BLaER1 (cell line): ENCODE data around the gene FOXI1.

ENCODE experiments used
- H3K27ac ChIP-seq: shearing (Covaris generic); formaldehyde crosslinking; 2 replicates; pipeline ENCODE4 v1.8.1; 2022
- H3K27me3 ChIP-seq: shearing (Covaris generic); formaldehyde crosslinking; 2 replicates; pipeline ENCODE4 v1.8.1; 2022
- H3K36me3 ChIP-seq: shearing (Covaris generic); formaldehyde crosslinking; 2 replicates; pipeline ENCODE4 v1.8.1; 2022
- H3K4me1 ChIP-seq: shearing (Covaris generic); formaldehyde crosslinking; 2 replicates; pipeline ENCODE4 v1.8.1; 2022
- H3K4me2 ChIP-seq: shearing (Covaris generic); formaldehyde crosslinking; 2 replicates; pipeline ENCODE4 v1.8.1; 2022
- H3K4me3 ChIP-seq: shearing (Covaris generic); formaldehyde crosslinking; 2 replicates; pipeline ENCODE4 v1.8.1; 2022
- H3K9ac ChIP-seq: shearing (Covaris generic); formaldehyde crosslinking; 2 replicates; pipeline ENCODE4 v1.8.1; 2022
- H3K9me3 ChIP-seq: shearing (Covaris generic); formaldehyde crosslinking; 2 replicates; pipeline ENCODE4 v1.8.1; 2022
- H4K20me1 ChIP-seq: shearing (Covaris generic); formaldehyde crosslinking; 2 replicates; pipeline ENCODE4 v1.8.1; 2022
- Cebpa-rat ChIP-seq: shearing (Covaris generic); IDR thresholded peaks from 2 replicates; pipeline ENCODE4 v1.8.1; 2022

FOXI1 gene

DNA sequence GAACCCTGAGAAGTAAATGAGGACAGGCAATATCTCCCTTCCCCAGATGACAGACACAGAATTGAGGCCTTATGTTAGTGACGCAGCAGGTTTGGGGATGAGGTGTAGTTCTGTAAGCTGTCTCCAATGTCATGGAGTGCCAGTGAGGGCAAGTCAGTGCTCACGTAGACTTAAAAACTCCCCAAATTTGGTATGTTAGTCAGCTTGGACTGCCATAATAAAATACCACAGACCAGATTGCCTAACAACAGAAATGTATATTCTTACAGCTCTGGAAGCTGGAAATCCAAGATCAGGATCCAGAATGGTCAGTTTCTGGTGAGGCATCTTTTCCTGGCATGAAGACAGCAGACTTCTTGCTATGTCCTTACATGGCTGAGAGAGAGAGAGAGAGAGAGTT lies 14.9 kb downstream of the FOXI1 start:
- no peak for TF ChIP-seq Cebpa-rat
- H3K9ac ChIP-seq, result no peak overlapping the region
- no peaks in the 10 kb centered on the region for H3K4me1 ChIP-seq
- no peak overlapping the region for H3K4me3 ChIP-seq
- no peaks in the 10 kb centered on the region for H4K20me1 ChIP-seq
- no peaks in the 10 kb centered on the region for H3K27me3 ChIP-seq
- H3K27ac ChIP-seq, result no peak overlapping the region
- H3K9me3 ChIP-seq, result peaks cover 11% of the 10 kb centered on the region
- no peaks in the 10 kb centered on the region for H3K36me3 ChIP-seq
- H3K4me2 ChIP-seq, result no peak overlapping the region

- Histone ChIP-seq H3K27ac (no peak overlapping the region), H4K20me1 (no peaks in the 10 kb centered on the region), H3K4me2 (no peak overlapping the region), H3K36me3 (no peaks in the 10 kb centered on the region), H3K27me3 (no peaks in the 10 kb centered on the region), H3K9me3 (peaks cover 18% of the 10 kb centered on the region), H3K4me3 (no peak overlapping the region), H3K4me1 (no peaks in the 10 kb centered on the region), H3K9ac (no peak overlapping the region)
- no peak for TF ChIP-seq Cebpa-rat
Observed at GRCh38 chr5:170121321-170121720, 15.6 kb downstream of the FOXI1 start.

GRCh38 chr5:170126061-170126460 lies 20.4 kb downstream of the FOXI1 start:
- H3K27me3 ChIP-seq, result no peaks in the 10 kb centered on the region
- H3K27ac ChIP-seq, result no peak overlapping the region
- no peaks in the 10 kb centered on the region for H3K4me1 ChIP-seq
- H3K9me3 ChIP-seq, result peaks cover 32% of the 10 kb centered on the region
- H3K36me3 ChIP-seq, result no peaks in the 10 kb centered on the region
- no peak overlapping the region for H3K4me3 ChIP-seq
- no peak for TF ChIP-seq Cebpa-rat
- H3K4me2 ChIP-seq, result no peak overlapping the region
- H4K20me1 ChIP-seq, result no peaks in the 10 kb centered on the region
- no peak overlapping the region for H3K9ac ChIP-seq

DNA sequence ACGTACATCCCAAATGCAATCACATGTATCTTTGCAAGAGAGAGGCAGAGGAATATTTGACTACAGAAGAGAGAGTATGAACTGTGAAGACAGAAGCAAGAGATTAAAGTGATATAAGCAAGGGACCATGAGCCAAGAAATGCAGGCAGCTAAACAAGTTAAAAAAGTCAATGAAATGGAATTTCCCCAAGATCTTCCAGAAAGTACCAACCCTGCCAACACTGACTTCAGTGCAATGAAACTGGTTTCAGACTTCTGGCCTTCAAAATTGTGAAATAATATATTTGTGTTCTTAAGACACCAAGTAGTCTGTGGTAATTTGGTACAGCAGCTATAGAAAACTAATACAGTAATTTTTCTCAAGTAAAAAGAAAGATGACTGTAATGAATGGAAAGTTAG lies 20.9 kb downstream of the FOXI1 start:
- Histone ChIP-seq H3K27me3 (no peaks in the 10 kb centered on the region), H3K4me1 (no peaks in the 10 kb centered on the region), H3K4me3 (no peak overlapping the region), H3K27ac (no peak overlapping the region), H3K9ac (no peak overlapping the region), H3K4me2 (no peak overlapping the region), H3K36me3 (no peaks in the 10 kb centered on the region), H4K20me1 (no peaks in the 10 kb centered on the region), H3K9me3 (peaks cover 32% of the 10 kb centered on the region)
- no peak for TF ChIP-seq Cebpa-rat

- no peaks in the 10 kb centered on the region for H3K27me3 ChIP-seq
- peaks cover 7% of the 10 kb centered on the region for H3K4me1 ChIP-seq
- no peak overlapping the region for H3K4me3 ChIP-seq
- H3K9me3 ChIP-seq, result peaks cover 14% of the 10 kb centered on the region
- no peak for TF ChIP-seq Cebpa-rat
- no peak overlapping the region for H3K27ac ChIP-seq
- no peaks in the 10 kb centered on the region for H4K20me1 ChIP-seq
- no peak overlapping the region for H3K9ac ChIP-seq
- H3K36me3 ChIP-seq, result no peaks in the 10 kb centered on the region
- H3K4me2 ChIP-seq, result no peak overlapping the region
Observed at GRCh38 chr5:170131235-170131634, 25.5 kb downstream of the FOXI1 start.

DNA sequence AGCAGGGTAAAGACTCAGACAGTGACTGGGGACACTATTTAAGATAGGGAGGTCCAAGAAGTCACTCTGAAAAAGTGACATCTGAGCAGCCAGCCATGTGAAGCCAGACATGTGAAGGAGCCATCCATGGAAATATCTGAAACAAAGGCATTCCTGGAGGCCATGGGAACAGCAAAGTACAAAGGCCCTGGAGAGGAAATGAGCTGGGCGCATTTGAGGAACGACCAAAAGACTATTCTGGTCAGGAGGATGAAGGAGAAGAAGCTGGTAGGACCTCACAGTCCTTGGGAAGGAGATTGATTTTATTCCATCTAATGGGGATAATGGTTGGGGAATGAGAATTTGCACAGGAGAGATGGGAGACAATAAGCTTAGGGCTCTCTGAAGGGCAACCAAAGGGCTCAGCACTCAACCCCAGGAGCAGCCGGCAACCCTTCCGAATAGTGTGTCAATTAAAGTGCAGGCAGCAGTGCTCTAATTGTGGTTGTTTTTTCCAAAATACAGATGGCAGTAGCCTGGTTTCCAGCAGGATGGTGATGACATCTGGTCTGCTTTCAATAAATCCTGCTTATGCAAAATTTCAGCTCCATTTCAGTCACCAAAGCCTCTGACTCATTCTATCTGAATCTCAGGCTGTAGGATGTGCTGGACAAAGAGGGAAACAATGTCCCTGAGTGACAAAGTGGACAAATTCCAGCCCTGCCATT lies 26.7 kb downstream of the FOXI1 start:
- Histone ChIP-seq H3K9ac (no peak overlapping the region), H3K4me1 (peaks cover 11% of the 10 kb centered on the region), H3K27ac (no peak overlapping the region), H3K36me3 (no peaks in the 10 kb centered on the region), H3K4me3 (no peak overlapping the region), H4K20me1 (no peaks in the 10 kb centered on the region), H3K4me2 (no peak overlapping the region), H3K9me3 (peaks cover 4% of the 10 kb centered on the region; the same call in 1 of the 2 replicates), H3K27me3 (no peaks in the 10 kb centered on the region)
- TF ChIP-seq Cebpa-rat, result no peak

GRCh38 chr5:170132976-170133448 lies 27.3 kb downstream of the FOXI1 start:
- Histone ChIP-seq H4K20me1 (no peaks in the 10 kb centered on the region), H3K4me1 (peaks cover 11% of the 10 kb centered on the region), H3K36me3 (no peaks in the 10 kb centered on the region), H3K27ac (no peak overlapping the region), H3K9me3 (no peaks in the 10 kb centered on the region), H3K9ac (no peak overlapping the region), H3K4me2 (no peak overlapping the region), H3K27me3 (no peaks in the 10 kb centered on the region), H3K4me3 (no peak overlapping the region)
- no peak for TF ChIP-seq Cebpa-rat

DNA sequence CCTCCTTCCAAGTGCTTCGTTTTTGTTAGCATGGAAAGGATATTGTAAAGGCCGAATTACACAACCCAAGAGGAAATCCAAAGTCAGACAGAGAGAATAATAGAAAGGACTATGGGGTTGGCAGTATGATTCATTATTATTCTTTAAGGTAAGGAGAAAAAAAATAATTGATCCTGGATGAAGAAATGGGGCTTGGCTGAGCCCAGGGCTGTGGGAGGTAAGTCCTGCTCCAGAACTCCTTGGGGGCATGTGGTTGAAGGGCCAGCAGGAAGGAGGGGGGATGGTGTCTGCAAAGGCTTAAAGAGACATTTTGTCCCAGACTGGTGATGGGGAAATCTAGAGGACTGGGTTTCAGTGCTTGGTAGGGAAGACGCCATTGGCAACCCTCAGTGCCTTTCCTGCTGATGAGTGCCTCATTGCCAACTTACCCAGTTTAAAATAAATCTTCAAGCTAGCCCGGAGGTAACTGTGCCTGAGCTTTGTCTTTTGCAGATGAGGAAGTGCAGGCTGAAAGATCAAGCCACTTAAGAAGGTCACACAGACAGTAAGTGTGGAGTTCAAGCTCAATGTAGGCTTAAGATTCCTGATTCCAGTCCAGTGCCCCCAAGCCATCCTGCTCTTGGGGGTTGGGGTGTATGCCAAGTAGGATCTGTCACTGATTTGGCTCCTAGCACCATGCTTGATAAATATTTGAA lies 30.2 kb downstream of the FOXI1 start:
- no peak overlapping the region for H3K27ac ChIP-seq

DNA sequence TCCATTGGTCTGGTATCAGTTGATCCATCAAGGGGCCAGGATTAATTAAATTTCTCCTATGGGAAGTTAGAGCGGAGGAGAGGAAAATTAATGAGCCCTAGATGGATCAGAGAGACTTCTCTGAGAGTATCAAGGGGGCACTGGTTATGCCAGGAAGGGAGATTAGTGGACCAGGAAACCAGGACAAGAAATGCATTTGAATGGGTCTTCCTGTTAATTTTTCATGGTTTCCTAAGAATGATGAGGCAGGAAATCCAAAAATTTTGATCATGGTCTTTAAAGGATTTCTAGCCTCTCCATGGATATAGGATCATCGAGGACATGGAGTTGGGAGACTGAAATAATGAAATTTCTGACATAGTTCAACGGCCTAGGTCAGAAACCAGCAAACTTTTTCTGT lies 30.8 kb downstream of the FOXI1 start:
- H3K9ac ChIP-seq, result no peak overlapping the region
- peaks cover 19% of the 10 kb centered on the region for H3K4me1 ChIP-seq
- no peak overlapping the region for H3K27ac ChIP-seq
- H3K9me3 ChIP-seq, result no peaks in the 10 kb centered on the region
- no peaks in the 10 kb centered on the region for H3K36me3 ChIP-seq
- TF ChIP-seq Cebpa-rat, result no peak
- peak overlapping the region; percentile 31 for H3K4me2 ChIP-seq
- H3K4me3 ChIP-seq, result no peak overlapping the region
- H4K20me1 ChIP-seq, result no peaks in the 10 kb centered on the region
- no peaks in the 10 kb centered on the region for H3K27me3 ChIP-seq

More for the DNA sequence above, 30.2 kb downstream of the FOXI1 start:
- no peak overlapping the region for H3K9ac ChIP-seq
- no peak for TF ChIP-seq Cebpa-rat
- no peaks in the 10 kb centered on the region for H4K20me1 ChIP-seq
- no peaks in the 10 kb centered on the region for H3K9me3 ChIP-seq
- H3K4me1 ChIP-seq, result peaks cover 13% of the 10 kb centered on the region
- peak overlapping the region; percentile 31 for H3K4me2 ChIP-seq
- no peaks in the 10 kb centered on the region for H3K36me3 ChIP-seq
- H3K4me3 ChIP-seq, result no peak overlapping the region
- no peaks in the 10 kb centered on the region for H3K27me3 ChIP-seq

DNA sequence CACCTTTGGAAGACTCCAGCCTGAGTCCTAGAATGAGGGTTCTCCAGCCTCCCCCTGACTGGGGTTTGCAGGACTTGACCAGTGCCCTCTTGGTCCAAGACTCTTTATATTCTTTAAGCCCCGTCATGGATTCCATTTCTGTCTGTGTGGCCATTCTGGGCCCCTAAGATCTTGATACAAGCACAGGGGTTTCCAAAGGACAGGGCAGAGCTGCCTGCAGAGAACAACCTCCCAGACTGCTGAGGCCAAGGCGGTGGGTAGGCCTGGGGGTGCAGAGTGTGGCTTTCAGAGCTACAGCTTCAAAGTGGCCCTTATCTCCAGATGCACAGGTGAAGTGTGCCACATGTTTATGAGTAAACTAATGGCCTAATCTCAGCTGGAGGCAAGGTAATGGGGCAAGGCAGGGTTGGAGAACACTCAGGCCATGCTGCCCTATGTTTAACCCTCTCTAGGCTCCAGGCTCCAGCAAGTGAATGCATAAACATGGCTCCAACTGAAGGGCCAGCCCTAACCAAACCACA lies 32.1 kb downstream of the FOXI1 start:
- no peak overlapping the region for H3K27ac ChIP-seq
- no peak overlapping the region for H3K4me2 ChIP-seq
- TF ChIP-seq Cebpa-rat, result no peak
- H3K36me3 ChIP-seq, result no peaks in the 10 kb centered on the region
- no peaks in the 10 kb centered on the region for H3K27me3 ChIP-seq
- no peaks in the 10 kb centered on the region for H3K9me3 ChIP-seq
- no peaks in the 10 kb centered on the region for H4K20me1 ChIP-seq
- H3K9ac ChIP-seq, result no peak overlapping the region
- no peak overlapping the region for H3K4me3 ChIP-seq
- H3K4me1 ChIP-seq, result peaks cover 26% of the 10 kb centered on the region
